GDM1 (cell line): ENCODE measurements around the gene LPCAT3.

ENCODE experiments used
- DNase-seq: peaks from one replicate; lab custom pipeline; 2025; lab: John Stamatoyannopoulos, UW

Gene LPCAT3

DNA sequence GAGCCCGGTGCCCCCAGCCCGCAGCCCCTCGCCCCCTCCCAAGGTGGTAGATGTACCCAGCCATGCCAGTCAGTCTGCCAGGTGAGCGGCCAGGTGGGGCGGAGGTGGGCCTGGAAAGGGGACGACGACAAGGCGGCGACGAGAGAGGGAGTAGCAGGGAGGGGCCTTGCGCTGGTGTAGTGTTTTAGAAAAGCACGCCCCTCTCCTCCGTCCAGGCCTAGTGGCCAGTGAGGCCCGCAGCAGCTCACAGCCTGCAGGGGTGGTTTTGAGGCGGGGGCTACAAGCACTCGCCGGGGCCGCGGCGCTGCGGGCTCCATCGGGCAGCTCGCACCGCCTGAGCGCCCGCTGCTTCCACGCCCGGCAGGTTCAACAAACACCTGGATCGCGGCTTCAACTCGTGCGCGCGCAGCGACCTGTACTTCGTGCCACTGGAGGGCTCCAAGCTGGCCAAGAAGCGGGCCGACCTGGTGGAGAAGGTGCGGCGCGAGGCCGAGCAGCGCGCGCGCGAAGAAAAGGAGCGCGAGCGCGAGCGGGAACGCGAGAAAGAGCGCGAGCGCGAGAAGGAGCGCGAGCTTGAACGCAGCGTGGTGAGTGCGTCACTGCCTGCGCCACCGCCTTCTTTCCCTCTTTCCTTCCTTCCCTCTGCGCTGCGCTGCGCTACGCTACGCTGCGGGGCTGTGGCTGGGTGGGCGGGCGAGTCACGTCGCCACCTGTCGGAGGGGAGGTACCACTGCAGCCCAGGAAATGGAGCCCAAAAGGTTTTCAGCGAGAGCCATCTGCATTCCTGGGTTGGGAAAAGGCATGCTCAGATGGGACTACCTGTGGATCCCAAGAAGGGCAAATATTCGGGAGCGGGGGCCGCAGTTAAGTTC, 80.6 kb downstream of the LPCAT3 start:
- peak; percentile 93 for DNase-seq

DNA sequence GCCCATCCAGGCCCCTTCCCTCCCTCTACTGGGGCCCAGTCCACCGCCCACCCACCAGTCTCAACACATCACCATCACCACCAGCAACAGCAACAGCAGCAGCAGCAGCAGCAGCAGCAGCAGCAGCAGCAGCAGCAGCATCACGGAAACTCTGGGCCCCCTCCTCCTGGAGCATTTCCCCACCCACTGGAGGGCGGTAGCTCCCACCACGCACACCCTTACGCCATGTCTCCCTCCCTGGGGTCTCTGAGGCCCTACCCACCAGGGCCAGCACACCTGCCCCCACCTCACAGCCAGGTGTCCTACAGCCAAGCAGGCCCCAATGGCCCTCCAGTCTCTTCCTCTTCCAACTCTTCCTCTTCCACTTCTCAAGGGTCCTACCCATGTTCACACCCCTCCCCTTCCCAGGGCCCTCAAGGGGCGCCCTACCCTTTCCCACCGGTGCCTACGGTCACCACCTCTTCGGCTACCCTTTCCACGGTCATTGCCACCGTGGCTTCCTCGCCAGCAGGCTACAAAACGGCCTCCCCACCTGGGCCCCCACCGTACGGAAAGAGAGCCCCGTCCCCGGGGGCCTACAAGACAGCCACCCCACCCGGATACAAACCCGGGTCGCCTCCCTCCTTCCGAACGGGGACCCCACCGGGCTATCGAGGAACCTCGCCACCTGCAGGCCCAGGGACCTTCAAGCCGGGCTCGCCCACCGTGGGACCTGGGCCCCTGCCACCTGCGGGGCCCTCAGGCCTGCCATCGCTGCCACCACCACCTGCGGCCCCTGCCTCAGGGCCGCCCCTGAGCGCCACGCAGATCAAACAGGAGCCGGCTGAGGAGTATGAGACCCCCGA, 81.4 kb downstream of the LPCAT3 start:
- no peak for DNase-seq

DNA sequence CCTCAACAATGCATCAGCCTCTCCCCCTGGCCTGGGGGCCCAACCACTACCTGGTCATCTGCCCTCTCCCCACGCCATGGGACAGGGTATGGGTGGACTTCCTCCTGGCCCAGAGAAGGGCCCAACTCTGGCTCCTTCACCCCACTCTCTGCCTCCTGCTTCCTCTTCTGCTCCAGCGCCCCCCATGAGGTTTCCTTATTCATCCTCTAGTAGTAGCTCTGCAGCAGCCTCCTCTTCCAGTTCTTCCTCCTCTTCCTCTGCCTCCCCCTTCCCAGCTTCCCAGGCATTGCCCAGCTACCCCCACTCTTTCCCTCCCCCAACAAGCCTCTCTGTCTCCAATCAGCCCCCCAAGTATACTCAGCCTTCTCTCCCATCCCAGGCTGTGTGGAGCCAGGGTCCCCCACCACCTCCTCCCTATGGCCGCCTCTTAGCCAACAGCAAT, 82.1 kb downstream of the LPCAT3 start:
- DNase-seq, result no peak

DNA sequence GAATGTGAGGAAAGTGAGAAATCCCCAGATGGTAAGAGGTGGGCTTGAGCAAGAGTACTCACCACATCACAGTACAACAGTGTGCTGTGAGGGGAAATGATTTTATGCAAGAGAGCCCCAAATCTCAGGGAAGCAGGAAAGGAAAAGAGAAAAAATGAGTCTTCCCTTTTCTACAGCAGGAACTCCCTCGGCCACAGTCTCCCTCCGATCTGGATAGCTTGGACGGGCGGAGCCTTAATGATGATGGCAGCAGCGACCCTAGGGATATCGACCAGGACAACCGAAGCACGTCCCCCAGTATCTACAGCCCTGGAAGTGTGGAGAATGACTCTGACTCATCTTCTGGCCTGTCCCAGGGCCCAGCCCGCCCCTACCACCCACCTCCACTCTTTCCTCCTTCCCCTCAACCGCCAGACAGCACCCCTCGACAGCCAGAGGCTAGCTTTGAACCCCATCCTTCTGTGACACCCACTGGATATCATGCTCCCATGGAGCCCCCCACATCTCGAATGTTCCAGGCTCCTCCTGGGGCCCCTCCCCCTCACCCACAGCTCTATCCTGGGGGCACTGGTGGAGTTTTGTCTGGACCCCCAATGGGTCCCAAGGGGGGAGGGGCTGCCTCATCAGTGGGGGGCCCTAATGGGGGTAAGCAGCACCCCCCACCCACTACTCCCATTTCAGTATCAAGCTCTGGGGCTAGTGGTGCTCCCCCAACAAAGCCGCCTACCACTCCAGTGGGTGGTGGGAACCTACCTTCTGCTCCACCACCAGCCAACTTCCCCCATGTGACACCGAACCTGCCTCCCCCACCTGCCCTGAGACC, 82.7 kb downstream of the LPCAT3 start:
- no peak for DNase-seq

DNA sequence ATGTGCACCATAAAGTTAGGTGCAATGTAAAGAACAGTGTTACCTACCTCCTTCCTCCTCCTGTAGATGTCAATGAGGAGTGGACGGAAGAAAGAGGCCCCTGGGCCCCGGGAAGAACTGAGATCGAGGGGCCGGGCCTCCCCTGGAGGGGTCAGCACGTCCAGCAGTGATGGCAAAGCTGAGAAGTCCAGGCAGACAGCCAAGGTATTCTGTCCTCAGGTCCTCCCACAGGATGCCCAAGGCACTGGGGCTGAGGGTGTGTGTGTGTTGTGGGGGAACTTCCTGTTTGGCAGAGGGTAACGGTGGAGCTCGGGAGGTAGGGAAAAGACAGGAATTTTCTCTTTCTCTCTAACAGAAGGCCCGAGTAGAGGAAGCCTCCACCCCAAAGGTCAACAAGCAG, 84.2 kb downstream of the LPCAT3 start:
- no peak for DNase-seq

DNA sequence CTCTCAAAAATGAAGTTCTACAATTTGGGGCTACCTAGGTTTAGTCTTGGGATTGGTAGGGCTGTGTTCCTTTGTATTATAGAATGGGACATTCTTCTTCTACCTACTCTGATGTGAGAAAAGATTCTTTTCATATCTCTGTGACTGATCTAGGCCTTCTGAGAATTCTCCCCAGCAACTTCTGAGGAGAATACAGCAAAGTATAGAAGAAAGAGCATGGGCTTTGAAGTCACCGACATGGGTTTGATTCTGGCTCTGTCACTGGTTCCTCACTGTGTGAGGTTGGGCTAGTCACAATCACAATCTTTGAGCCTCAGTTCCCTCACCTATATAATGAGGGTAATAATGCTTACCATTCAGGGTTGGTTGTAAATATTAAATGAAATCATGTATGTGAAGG, 85.5 kb downstream of the LPCAT3 start:
- no peak for DNase-seq

DNA sequence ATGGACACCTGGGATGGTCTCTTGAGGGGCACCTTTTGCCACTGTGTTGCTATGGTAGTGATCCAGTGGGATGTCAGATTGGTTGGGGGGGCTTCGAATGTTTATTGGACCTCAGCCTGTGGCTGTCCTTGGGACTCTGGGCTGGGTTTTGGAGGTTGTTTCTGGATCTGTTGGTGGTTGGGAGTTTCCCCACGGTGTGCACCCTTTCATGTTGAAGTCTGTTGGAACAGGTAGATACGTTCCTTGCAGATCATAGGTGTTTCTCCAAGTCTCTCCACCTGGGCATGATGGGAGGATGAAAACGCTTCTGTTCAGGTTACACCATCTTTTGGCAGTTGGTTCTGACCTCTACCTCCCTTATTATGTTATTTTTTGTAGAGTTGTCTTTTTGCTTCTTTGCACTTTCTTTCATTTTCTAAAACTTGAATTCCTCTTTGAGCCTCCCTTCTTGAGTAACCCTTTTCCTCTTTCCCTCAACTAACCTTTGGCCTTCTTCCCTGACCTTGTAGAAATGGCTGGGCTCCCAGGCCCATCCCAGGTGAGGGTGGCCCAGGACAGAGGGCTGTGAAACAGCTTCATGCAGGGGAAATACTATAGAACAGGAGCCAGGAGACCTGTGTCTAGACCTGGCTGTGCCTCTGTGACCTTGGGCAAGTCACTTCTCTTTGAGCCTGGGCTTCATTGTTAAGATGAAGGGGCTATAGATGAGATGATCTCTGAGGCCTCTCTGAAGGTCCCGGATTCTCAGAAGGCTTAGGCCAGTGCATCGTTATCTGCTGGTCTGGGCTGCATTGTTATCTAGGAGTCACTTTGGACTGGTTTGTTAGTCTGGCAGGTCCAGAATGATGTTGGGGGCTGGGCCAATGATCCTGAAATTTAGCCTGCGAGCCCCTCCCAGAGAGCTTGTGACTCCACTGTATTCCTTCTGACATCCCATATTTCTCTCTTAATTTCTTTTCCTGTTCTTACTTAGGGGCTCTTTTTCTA, 88.5 kb downstream of the LPCAT3 start:
- no peak for DNase-seq

DNA sequence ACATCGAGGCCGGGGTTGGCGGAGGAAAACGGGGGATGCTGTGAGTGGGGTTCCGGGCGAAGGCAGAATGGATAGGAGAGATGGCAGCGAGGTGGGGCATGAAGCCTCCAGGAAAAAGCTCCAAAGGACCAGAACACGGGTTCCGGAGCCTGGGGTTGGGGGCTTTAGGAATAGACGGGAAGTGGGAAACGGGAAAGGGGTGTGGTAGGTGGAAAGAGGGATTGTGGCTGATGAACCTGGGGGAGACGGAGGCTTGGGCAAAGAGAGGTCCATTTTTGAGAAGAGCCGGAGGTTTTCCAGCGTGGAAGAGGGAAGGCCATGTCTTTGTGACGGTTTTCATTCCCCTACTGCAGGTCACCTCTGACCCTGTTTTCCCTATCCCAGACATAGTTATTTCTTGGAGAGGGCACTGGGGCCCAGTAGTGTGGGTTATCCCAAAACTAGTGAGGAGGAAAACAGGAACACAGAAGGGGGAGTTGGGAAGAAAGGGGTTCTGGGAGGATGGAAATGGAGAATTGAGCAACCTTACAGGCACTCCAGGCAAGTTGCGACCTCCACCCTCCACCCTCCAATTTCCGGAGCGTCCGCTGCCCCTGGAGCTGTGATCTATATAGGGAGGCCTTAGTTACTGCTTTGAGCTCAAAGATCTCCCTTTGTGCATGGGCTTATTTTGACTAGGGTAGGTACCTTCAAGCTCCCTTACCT, 89.4 kb downstream of the LPCAT3 start:
- no peak for DNase-seq

DNA sequence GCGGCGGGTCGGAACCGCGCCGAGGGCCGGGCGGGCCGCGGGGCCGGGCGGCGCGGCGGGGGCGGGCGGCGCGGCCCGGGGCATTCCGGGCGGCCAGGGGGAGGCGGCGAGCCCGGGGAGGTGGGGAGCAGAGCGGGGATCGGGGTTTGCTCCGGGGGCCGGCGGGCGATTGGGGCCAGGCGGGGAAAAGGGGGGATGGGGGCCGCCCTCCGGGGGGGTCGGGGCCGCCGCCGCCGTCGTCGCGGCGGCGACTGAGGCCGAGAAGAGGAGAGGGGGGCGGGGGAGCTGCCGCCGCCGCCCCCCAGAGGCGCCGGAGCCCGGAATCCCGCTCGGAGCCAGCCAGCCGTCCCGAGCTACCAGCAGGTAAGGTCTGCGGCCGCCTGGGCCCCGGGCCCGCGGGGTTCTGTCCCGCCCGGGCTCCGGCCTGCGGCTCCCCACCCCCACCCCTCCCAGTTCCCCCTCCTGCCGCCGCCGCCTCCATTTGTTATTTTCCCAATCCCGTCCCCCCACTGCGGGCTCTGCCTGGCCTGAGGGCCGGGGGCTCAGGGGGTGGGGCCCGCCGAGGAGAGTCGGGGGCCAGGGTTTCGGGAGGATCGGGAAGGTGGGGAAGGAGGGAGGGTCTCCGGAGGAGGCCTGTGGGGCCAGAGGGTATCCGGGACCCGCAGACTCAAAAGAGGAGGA, 90.1 kb downstream of the LPCAT3 start:
- no peak for DNase-seq

DNA sequence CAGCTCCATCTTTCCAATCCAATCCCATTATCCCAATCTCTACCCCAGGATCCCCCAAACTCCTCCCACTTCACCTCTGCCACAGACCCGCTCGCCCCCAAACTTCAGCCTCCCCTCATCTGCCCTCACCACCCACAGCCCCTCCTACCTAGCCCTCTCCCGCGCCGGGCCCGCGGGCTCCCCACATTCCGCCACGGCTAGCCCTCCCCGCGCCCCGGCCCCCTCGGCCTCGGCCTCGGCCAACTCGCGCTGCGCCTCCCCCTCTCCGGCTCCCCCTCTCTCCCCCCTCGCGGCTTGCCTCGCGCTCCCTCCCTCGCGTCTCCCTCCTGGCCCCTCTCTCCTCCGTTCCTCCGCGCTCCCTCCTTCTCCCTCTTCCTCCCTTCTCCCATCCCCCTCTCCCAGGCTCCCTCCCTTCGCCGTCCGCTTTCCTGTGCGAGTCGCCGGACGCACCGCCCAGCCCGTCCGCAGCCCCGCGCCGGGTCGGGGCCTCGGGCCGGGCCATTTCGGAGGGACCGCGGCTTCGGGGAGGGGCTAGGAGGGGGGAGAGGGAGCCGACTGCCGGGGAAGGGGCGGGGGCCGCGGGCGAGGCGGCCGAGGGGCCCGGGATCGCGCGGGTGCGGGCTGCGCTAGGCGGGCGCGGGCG, 90.8 kb downstream of the LPCAT3 start, which contains the start of gene ATN1:
Gene ATN1 (plus strand): TSS at position 581 of the 643 bp plus-strand sequence. CDS start 6,043 bp downstream, outside the sequence.
- DNase-seq, result peak; percentile 61
